H9 (cell line): ENCODE results near the gene TANGO6. TPM values are rescaled to one million over a fixed set of nuclear protein-coding genes. Genes with fewer than 3 reads are reported as not detected.

Experiments
- DNase-seq: peaks from one replicate; pipeline ENCODE4 v3.0.0-alpha.2; 2017
- H2AFZ ChIP-seq: one replicate; pipeline ENCODE4 v1.6.1; 2013; ENCODE audit warnings: mild to moderate bottlenecking, low read length, control low read depth, moderate library complexity
- H2AK5ac ChIP-seq: 2 replicates; pipeline ENCODE4 v1.6.1; 2013; ENCODE audit warnings: low read length, control low read depth, mixed read lengths; ENCODE audit not compliant: insufficient read length
- H2BK120ac ChIP-seq: one replicate; pipeline ENCODE4 v1.6.1; 2013; ENCODE audit warnings: low read depth, mild to moderate bottlenecking, low read length, control low read depth, inconsistent platforms; ENCODE audit not compliant: poor library complexity, severe bottlenecking
- H2BK12ac ChIP-seq: 2 replicates; pipeline ENCODE4 v1.6.1; 2013; ENCODE audit warnings: low read length, control low read depth, mixed read lengths, low read depth; ENCODE audit not compliant: insufficient read length
- H2BK15ac ChIP-seq: 2 replicates; pipeline ENCODE4 v1.6.1; 2013; ENCODE audit warnings: low read depth, low read length, control low read depth
- H2BK20ac ChIP-seq: one replicate; pipeline ENCODE4 v1.6.1; 2013; ENCODE audit warnings: low read depth, mild to moderate bottlenecking, low read length, control low read depth, inconsistent platforms; ENCODE audit not compliant: poor library complexity, severe bottlenecking
- H2BK5ac ChIP-seq: 2 replicates; pipeline ENCODE4 v1.6.1; 2013; ENCODE audit warnings: low read length, control low read depth, mixed read lengths; ENCODE audit not compliant: insufficient read length
- H3K14ac ChIP-seq: 2 replicates; pipeline ENCODE4 v1.6.1; 2013; ENCODE audit warnings: low read length, control low read depth; ENCODE audit not compliant: insufficient read depth
- H3K18ac ChIP-seq: 2 replicates; pipeline ENCODE4 v1.6.1; 2013; ENCODE audit warnings: low read depth, mild to moderate bottlenecking, mixed read lengths, low read length, control low read depth; ENCODE audit not compliant: insufficient read length
- H3K23ac ChIP-seq: 2 replicates; pipeline ENCODE4 v1.6.1; 2013; ENCODE audit warnings: low read length, control low read depth, mixed read lengths, low read depth; ENCODE audit not compliant: insufficient read length
- H3K23me2 ChIP-seq: 2 replicates; pipeline ENCODE4 v1.6.1; 2013; ENCODE audit warnings: low read depth, mild to moderate bottlenecking, mixed read lengths, low read length, control low read depth; ENCODE audit not compliant: insufficient read length, poor library complexity, severe bottlenecking
- H3K27ac ChIP-seq: 2 replicates; pipeline ENCODE4 v1.5.1; 2013; ENCODE audit warnings: low read length, control low read depth, mixed read lengths, low read depth; ENCODE audit not compliant: insufficient read length
- H3K27me3 ChIP-seq: 2 replicates; pipeline ENCODE4 v1.6.1; 2013; ENCODE audit warnings: low read length, control low read depth, inconsistent platforms; ENCODE audit not compliant: insufficient read depth
- H3K4ac ChIP-seq: 2 replicates; pipeline ENCODE4 v1.6.1; 2013; ENCODE audit warnings: low read depth, mild to moderate bottlenecking, control low read depth, inconsistent platforms, low read length, moderate library complexity
- H3K4me1 ChIP-seq: 2 replicates; pipeline ENCODE4 v1.6.1; 2013; ENCODE audit warnings: low read length, control low read depth, inconsistent platforms; ENCODE audit not compliant: insufficient read depth
- H3K4me2 ChIP-seq: 2 replicates; pipeline ENCODE4 v1.6.1; 2013; ENCODE audit warnings: low read length, control low read depth, mixed read lengths; ENCODE audit not compliant: insufficient read length, insufficient read depth
- H3K56ac ChIP-seq: 2 replicates; pipeline ENCODE4 v1.6.1; 2013; ENCODE audit warnings: low read depth, mild to moderate bottlenecking, mixed read lengths, low read length, control low read depth; ENCODE audit not compliant: insufficient read length
- H3K79me1 ChIP-seq: 2 replicates; pipeline ENCODE4 v1.6.1; 2013; ENCODE audit warnings: low read depth, mild to moderate bottlenecking, moderate library complexity, low read length, control low read depth, inconsistent platforms; ENCODE audit not compliant: insufficient read depth, poor library complexity, severe bottlenecking
- H3K79me2 ChIP-seq: 2 replicates; pipeline ENCODE4 v1.6.1; 2013; ENCODE audit warnings: low read length, control low read depth, inconsistent platforms; ENCODE audit not compliant: insufficient read depth
- H3K9ac ChIP-seq: 2 replicates; pipeline ENCODE4 v1.6.1; 2013; ENCODE audit warnings: low read length, control low read depth, mixed read lengths; ENCODE audit not compliant: insufficient read length; ENCODE audit errors: extremely low read depth
- H3K9me3 ChIP-seq: one replicate; pipeline ENCODE4 v1.6.1; 2013; ENCODE audit warnings: low read depth, low read length, inconsistent platforms; ENCODE audit not compliant: control insufficient read depth
- H3T11ph ChIP-seq: one replicate; pipeline ENCODE4 v1.6.1; 2013; ENCODE audit warnings: mild to moderate bottlenecking, low read length, control low read depth, inconsistent platforms
- H4K20me1 ChIP-seq: one replicate; pipeline ENCODE4 v1.6.1; 2013; ENCODE audit not compliant: control insufficient read depth, insufficient read length, insufficient read depth
- H4K5ac ChIP-seq: 2 replicates; pipeline ENCODE4 v1.6.1; 2013; ENCODE audit warnings: low read depth, mild to moderate bottlenecking, mixed read lengths, low read length, control low read depth; ENCODE audit not compliant: insufficient read length
- H4K8ac ChIP-seq: replicated peaks from 2 replicates; pipeline ENCODE4 v1.6.1; 2013; ENCODE audit warnings: low read length, control low read depth, mixed read lengths, low read depth; ENCODE audit not compliant: insufficient read length
- H4K91ac ChIP-seq: 2 replicates; pipeline ENCODE4 v1.6.1; 2013; ENCODE audit warnings: low read depth, mild to moderate bottlenecking, moderate library complexity, mixed read lengths, low read length, control low read depth; ENCODE audit not compliant: insufficient read length
- H3K27ac Mint-ChIP-seq, 3 experiments: 2 replicates in 2 of 3; 3 replicates in 1 of 3; pipeline ENCODE4 v1.8.0; 2020 to 2021; ENCODE audit warnings: mixed read lengths in 3 of 3, mild to moderate bottlenecking in 1 of 3, moderate library complexity in 1 of 3
- H3K27me3 Mint-ChIP-seq: 2 replicates; pipeline ENCODE4 v1.8.0; 2021; ENCODE audit warnings: low read depth, mild to moderate bottlenecking, moderate library complexity, mixed read lengths
- H3K36me3 Mint-ChIP-seq, 3 experiments: 2 replicates in 2 of 3; 3 replicates in 1 of 3; pipeline ENCODE4 v1.8.0; 2020 to 2021; ENCODE audit warnings: low read depth in 3 of 3, mixed read lengths in 3 of 3; ENCODE audit not compliant: insufficient read depth in 1 of 3
- H3K4me1 Mint-ChIP-seq, 2 experiments: 2 replicates each; pipeline ENCODE4 v1.8.0; 2020; ENCODE audit warnings: mixed read lengths in 2 of 2
- H3K4me3 Mint-ChIP-seq, 2 experiments: 2 replicates in 1 of 2; 3 replicates in 1 of 2; pipeline ENCODE4 v1.8.0; 2020 to 2021; ENCODE audit warnings: mild to moderate bottlenecking in 2 of 2, mixed read lengths in 2 of 2, moderate library complexity in 1 of 2
- H3K9me3 Mint-ChIP-seq, 2 experiments: 2 replicates in 1 of 2; 3 replicates in 1 of 2; pipeline ENCODE4 v1.8.0; 2020; ENCODE audit warnings: mild to moderate bottlenecking in 2 of 2, mixed read lengths in 2 of 2, moderate library complexity in 1 of 2
- WGBS: extraction: QIAGEN DNeasy Blood & Tissue Kit; methylation state at CpG from one replicate; pipeline ENCODE4 v1.1.7; 2013; ENCODE audit warnings: missing lambda C conversion rate, low lambda C conversion rate, mixed read lengths; ENCODE audit not compliant: insufficient read length; ENCODE audit errors: extremely low coverage; 5-methylcytosine and 5-hydroxymethylcytosine counted together
- total RNA-seq: library from RNA; stranded (reverse); gene quantifications from 2 replicates; pipeline ENCODE4 v1.2.1, GENCODE V29; 2021
- TF ChIP-seq, protein P1 (sequence below): fragments of 200-600 bp; sonication (generic); conservative IDR thresholded peaks from 3 replicates; pipeline ENCODE4 v1.8.0; 2021; ENCODE audit warnings: antibody characterized with exemption, mild to moderate bottlenecking

Gene TANGO6
- total RNA-seq, 1 experiment from 2014 or later = 12.0 TPM

DNA sequence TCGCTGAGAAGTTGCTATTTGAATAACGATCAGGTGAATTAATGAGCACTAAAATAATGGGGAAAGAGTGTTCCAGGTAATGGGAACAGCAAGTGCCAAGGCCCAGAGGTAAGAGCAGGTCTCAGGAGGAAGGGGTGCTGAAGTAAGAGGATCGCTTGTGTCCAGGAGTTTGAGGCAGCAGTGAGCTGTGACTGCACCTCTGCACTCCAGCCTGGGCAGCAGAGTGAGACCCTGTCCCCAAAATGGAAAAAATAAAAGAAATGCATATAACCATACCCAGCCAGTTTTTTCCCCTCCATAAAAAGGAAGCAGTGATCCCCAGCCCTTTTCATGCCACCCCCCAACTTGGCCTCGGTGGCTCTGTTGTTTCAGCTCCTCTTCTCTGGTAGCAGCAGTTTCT is 245.4 kb downstream of the TANGO6 start:
- no peak overlapping the region for H3K23ac ChIP-seq
- H2BK12ac ChIP-seq = no peak overlapping the region
- H3K79me1 ChIP-seq = no peaks in the 10 kb centered on the region
- no peak overlapping the region for H3K18ac ChIP-seq
- Mint-ChIP-seq H3K36me3 (peaks cover 0 to 5% (median 2%) of the 10 kb centered on the region in 3 experiments; a peak in 3 of 7 replicates), H3K27me3 (no peaks in the 10 kb centered on the region; the same call in 1 of the 2 replicates), H3K27ac (peak overlapping the region in 1 of 3 experiments; percentile 50; a peak in 1 of 7 replicates), H3K4me3 (no peak overlapping the region), H3K4me1 (peaks cover 36 to 39% of the 10 kb centered on the region in 2 experiments), H3K9me3 (no peaks in the 10 kb centered on the region)
- H3K23me2 ChIP-seq = no peaks in the 10 kb centered on the region
- H4K8ac ChIP-seq = no peak overlapping the region
- H3T11ph ChIP-seq = no peak overlapping the region
- H4K91ac ChIP-seq = no peak overlapping the region
- H3K4me1 ChIP-seq = peaks cover 16% of the 10 kb centered on the region; the same call in 1 of the 2 replicates
- no peaks in the 10 kb centered on the region for H3K27me3 ChIP-seq
- WGBS = no CpG with 5 or more reads among the region's 4 CpGs
- H3K9me3 ChIP-seq = no peaks in the 10 kb centered on the region
- no peak overlapping the region for H3K14ac ChIP-seq
- H2BK20ac ChIP-seq = no peak overlapping the region
- no peak overlapping the region for H2BK15ac ChIP-seq
- no peak overlapping the region for H2AFZ ChIP-seq
- H3K79me2 ChIP-seq = no peaks in the 10 kb centered on the region
- H3K56ac ChIP-seq = no peak overlapping the region
- H2AK5ac ChIP-seq = no peak overlapping the region
- no peak overlapping the region for H3K4ac ChIP-seq
- no peak overlapping the region for H4K5ac ChIP-seq
- TF ChIP-seq, protein P1, sequence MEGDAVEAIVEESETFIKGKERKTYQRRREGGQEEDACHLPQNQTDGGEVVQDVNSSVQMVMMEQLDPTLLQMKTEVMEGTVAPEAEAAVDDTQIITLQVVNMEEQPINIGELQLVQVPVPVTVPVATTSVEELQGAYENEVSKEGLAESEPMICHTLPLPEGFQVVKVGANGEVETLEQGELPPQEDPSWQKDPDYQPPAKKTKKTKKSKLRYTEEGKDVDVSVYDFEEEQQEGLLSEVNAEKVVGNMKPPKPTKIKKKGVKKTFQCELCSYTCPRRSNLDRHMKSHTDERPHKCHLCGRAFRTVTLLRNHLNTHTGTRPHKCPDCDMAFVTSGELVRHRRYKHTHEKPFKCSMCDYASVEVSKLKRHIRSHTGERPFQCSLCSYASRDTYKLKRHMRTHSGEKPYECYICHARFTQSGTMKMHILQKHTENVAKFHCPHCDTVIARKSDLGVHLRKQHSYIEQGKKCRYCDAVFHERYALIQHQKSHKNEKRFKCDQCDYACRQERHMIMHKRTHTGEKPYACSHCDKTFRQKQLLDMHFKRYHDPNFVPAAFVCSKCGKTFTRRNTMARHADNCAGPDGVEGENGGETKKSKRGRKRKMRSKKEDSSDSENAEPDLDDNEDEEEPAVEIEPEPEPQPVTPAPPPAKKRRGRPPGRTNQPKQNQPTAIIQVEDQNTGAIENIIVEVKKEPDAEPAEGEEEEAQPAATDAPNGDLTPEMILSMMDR = no peak
- H3K9ac ChIP-seq = no peak overlapping the region
- H3K4me2 ChIP-seq = no peak overlapping the region
- no peak for DNase-seq
- no peak overlapping the region for H3K27ac ChIP-seq
- H4K20me1 ChIP-seq = no peaks in the 10 kb centered on the region
- H2BK120ac ChIP-seq = no peak overlapping the region
- H2BK5ac ChIP-seq = no peak overlapping the region
